K562 (cell line): ENCODE results near the gene ZNF544. TPM values are rescaled to one million over a fixed set of nuclear protein-coding genes. Genes with fewer than 3 reads are reported as not detected.

Source experiments
- ETV6 ChIP-seq, 3 experiments: fragments of 150-350 bp in 1 of 3; sonication (generic) in 1 of 3; formaldehyde crosslinking in 1 of 3; IDR thresholded peaks; 2 replicates each; pipeline versions ENCODE4 v1.6.1 to v1.8.0; 2014 to 2022; ENCODE audit warnings: borderline replicate concordance in 2 of 3, low read depth in 2 of 3, antibody characterized with exemption in 1 of 3, low read length in 1 of 3, mild to moderate bottlenecking in 1 of 3, missing genetic modification reagents in 1 of 3
- GATAD2A ChIP-seq: fragments of 450-650 bp; IDR thresholded peaks from 2 replicates; pipeline ENCODE4 v1.6.1; 2017
- POLR3G ChIP-seq: IDR thresholded peaks from 2 replicates; pipeline ENCODE4 v1.6.1; 2011; ENCODE audit not compliant: insufficient read length, insufficient replicate concordance; ENCODE audit errors: extremely low read depth
- RUNX1 ChIP-seq: sonication (generic); IDR thresholded peaks from 2 replicates; pipeline ENCODE4 v1.6.1; 2016; ENCODE audit warnings: antibody characterized with exemption, low read depth
- SAFB ChIP-seq: fragments of 200-400 bp; formaldehyde crosslinking; IDR thresholded peaks from 2 replicates; pipeline ENCODE4 v1.6.1; 2017; ENCODE audit warnings: low read depth, low read length, borderline replicate concordance
- TCF7 ChIP-seq: sonication (generic); IDR thresholded peaks from 2 replicates; pipeline ENCODE4 v1.6.1; 2016; ENCODE audit warnings: antibody characterized with exemption, borderline replicate concordance
- ZNF436 ChIP-seq: fragments of 250-450, 450-650 bp; sonication (Bioruptor Pico); formaldehyde crosslinking; IDR thresholded peaks from 2 replicates; pipeline ENCODE4 v1.7.0; 2020; ENCODE audit warnings: mild to moderate bottlenecking
- ZNF444 ChIP-seq: fragments of 250-450 bp; sonication (Bioruptor Pico); IDR thresholded peaks from 2 replicates; pipeline ENCODE4 v1.4.0; 2020; ENCODE audit warnings: mild to moderate bottlenecking, moderate library complexity
- polyA plus RNA-seq, 8 experiments: library from polyadenylated mRNA; depleted of rRNA in 4 of 8; stranded (reverse) in 5 of 8; unstranded in 3 of 8; fragments of >200 nt; fragmentation: Nextera tagmentation in 2 of 8; fragmentation: Illumina TruSeq in 1 of 8; extraction: Ambion mirVana in 2 of 8; extraction: Trizol in 1 of 8; gene quantifications; 2 replicates each; pipeline versions ENCODE4 v1.2.1 to v1.2.3, GENCODE V29; 2011 to 2014; ENCODE audit warnings: inconsistent platforms in 1 of 8, missing spikeins in 1 of 8
- total RNA-seq, 7 experiments: library from RNA; depleted of rRNA in 6 of 7; stranded (reverse); fragments of >200 nt in 6 of 7; fragmentation: Illumina TruSeq in 2 of 7; extraction: Trizol in 2 of 7; gene quantifications; 2 replicates each; pipeline versions ENCODE4 v1.2.1 to v1.2.3, GENCODE V29; 2011 to 2021; ENCODE audit warnings: low replicate concordance in 1 of 7
- TF ChIP-seq, protein P1 (sequence below), 2 experiments: fragments of 450-650 bp in 1 of 2; sonication (generic) in 1 of 2; formaldehyde crosslinking in 1 of 2; IDR thresholded peaks; 2 replicates each; pipeline versions ENCODE4 v1.7.1 to v1.9.0; 2016 to 2022; ENCODE audit warnings: inconsistent platforms in 1 of 2, mild to moderate bottlenecking in 1 of 2, missing genetic modification reagents in 1 of 2
- TF ChIP-seq, protein P2 (sequence below), 2 experiments: fragments of 450-650 bp; IDR thresholded peaks; 2 replicates each; pipeline ENCODE4 v1.6.1; 2016
- TF ChIP-seq, protein P3 (sequence below), 2 experiments: fragments of 200-800 bp in 1 of 2; sonication (Bioruptor generic) in 1 of 2; sonication (generic) in 1 of 2; formaldehyde crosslinking in 1 of 2; IDR thresholded peaks in 1 of 2; conservative IDR thresholded peaks in 1 of 2; 2 replicates each; pipeline versions ENCODE4 v1.5.0 to v1.6.1; 2016 to 2020; ENCODE audit warnings: missing compliant biosample characterization in 1 of 2, missing genetic modification characterization in 1 of 2, missing genetic modification reagents in 1 of 2

ZNF544 gene
- total and polyA plus RNA-seq, 9 of the 15 experiments (the other 6 are each of a cell fraction or from before 2014, with no cell fraction given): 23.6 to 59.0 (median 41.4) TPM

DNA sequence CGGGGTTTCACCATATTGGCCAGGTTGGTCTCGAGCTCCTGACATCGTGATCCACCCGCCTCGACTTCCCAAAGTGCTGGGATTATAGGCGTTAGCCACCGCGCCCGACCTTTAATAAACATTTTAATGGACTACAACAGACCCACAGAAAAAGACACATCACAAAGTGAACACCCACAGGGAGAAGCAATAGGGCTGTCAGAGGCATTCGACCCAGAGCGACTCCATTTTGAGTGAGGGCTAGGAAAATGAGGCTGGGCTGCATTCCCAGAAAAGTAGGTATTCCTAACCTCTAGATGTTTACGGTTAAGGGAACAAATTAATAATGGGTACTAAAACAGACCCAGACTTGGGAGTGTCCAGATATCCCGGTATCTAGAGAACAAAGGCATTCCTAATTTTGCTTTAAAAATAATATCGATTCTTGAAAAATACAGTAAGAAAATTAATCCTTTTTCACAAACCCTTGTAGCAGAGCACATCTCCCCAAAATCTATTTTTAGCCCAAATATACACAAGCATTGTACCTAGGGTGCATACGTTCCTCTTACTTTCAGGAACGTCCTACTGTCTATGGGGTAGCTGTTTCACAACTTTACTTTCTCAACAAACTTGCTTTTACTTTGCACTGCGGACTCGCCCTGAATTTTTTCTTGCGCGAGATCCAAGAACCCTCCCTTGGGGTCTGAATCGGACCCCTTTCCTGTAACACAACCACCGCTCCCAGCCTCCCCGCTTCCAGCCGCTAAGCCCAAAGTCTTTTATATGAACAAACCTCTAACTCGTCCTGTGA is 49.2 kb downstream of the ZNF544 start (continued):
- TF ChIP-seq, protein P1, sequence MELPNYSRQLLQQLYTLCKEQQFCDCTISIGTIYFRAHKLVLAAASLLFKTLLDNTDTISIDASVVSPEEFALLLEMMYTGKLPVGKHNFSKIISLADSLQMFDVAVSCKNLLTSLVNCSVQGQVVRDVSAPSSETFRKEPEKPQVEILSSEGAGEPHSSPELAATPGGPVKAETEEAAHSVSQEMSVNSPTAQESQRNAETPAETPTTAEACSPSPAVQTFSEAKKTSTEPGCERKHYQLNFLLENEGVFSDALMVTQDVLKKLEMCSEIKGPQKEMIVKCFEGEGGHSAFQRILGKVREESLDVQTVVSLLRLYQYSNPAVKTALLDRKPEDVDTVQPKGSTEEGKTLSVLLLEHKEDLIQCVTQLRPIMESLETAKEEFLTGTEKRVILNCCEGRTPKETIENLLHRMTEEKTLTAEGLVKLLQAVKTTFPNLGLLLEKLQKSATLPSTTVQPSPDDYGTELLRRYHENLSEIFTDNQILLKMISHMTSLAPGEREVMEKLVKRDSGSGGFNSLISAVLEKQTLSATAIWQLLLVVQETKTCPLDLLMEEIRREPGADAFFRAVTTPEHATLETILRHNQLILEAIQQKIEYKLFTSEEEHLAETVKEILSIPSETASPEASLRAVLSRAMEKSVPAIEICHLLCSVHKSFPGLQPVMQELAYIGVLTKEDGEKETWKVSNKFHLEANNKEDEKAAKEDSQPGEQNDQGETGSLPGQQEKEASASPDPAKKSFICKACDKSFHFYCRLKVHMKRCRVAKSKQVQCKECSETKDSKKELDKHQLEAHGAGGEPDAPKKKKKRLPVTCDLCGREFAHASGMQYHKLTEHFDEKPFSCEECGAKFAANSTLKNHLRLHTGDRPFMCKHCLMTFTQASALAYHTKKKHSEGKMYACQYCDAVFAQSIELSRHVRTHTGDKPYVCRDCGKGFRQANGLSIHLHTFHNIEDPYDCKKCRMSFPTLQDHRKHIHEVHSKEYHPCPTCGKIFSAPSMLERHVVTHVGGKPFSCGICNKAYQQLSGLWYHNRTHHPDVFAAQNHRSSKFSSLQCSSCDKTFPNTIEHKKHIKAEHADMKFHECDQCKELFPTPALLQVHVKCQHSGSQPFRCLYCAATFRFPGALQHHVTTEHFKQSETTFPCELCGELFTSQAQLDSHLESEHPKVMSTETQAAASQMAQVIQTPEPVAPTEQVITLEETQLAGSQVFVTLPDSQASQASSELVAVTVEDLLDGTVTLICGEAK (IDR thresholded peaks at IDR 0.05): peak; percentile 21; the same call in 1 of the 2 replicates
- TF ChIP-seq, protein P1 (CRISPR knock-in tag; IDR thresholded peaks at IDR 0.05): no peak
- TF ChIP-seq ZNF436 (CRISPR knock-in tag) (no peak), TCF7 (no peak), SAFB (no peak), RUNX1 (no peak), GATAD2A (no peak), ETV6 (IDR thresholded peaks at IDR 0.05; ENCODE audit: borderline replicate concordance in 1 of 2, low read depth in 2 of 2, low read length in 1 of 2) (no peak), ETV6 (CRISPR knock-in tag; IDR thresholded peaks at IDR 0.05; ENCODE audit: borderline replicate concordance) (no peak), ZNF444 (CRISPR knock-in tag) (no peak), POLR3G (no peak)
- TF ChIP-seq, protein P2, sequence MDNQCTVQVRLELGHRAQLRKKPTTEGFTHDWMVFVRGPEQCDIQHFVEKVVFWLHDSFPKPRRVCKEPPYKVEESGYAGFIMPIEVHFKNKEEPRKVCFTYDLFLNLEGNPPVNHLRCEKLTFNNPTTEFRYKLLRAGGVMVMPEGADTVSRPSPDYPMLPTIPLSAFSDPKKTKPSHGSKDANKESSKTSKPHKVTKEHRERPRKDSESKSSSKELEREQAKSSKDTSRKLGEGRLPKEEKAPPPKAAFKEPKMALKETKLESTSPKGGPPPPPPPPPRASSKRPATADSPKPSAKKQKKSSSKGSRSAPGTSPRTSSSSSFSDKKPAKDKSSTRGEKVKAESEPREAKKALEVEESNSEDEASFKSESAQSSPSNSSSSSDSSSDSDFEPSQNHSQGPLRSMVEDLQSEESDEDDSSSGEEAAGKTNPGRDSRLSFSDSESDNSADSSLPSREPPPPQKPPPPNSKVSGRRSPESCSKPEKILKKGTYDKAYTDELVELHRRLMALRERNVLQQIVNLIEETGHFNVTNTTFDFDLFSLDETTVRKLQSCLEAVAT (IDR thresholded peaks at IDR 0.05): no peak
- TF ChIP-seq, protein P3, sequence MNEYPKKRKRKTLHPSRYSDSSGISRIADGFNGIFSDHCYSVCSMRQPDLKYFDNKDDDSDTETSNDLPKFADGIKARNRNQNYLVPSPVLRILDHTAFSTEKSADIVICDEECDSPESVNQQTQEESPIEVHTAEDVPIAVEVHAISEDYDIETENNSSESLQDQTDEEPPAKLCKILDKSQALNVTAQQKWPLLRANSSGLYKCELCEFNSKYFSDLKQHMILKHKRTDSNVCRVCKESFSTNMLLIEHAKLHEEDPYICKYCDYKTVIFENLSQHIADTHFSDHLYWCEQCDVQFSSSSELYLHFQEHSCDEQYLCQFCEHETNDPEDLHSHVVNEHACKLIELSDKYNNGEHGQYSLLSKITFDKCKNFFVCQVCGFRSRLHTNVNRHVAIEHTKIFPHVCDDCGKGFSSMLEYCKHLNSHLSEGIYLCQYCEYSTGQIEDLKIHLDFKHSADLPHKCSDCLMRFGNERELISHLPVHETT (CRISPR knock-in tag; conservative IDR thresholded peaks at IDR 0.05 in 1 of 2, IDR thresholded peaks at IDR 0.05 in 1 of 2): 0 out of 4 replicates have a peak, but pooled peaks of 1 of the 2 experiments have one; percentile 8
